K562 (cell line): ENCODE data around the gene PLAA. TPM values are rescaled to one million over a fixed set of nuclear protein-coding genes. Genes with fewer than 3 reads are reported as not detected.

Source experiments
- KLF13 ChIP-seq: fragments of 450-650 bp; IDR thresholded peaks from 2 replicates; pipeline ENCODE4 v1.6.1; 2016; ENCODE audit warnings: missing genetic modification characterization, low read depth, mild to moderate bottlenecking, missing compliant biosample characterization, moderate library complexity, borderline replicate concordance
- KLF6 ChIP-seq: fragments of 250-450 bp; sonication (Bioruptor Pico); IDR thresholded peaks from 2 replicates; pipeline ENCODE4 v1.4.0; 2020; ENCODE audit warnings: mild to moderate bottlenecking, moderate library complexity, borderline replicate concordance
- PBX2 ChIP-seq, 2 experiments: IDR thresholded peaks in 1 of 2; conservative IDR thresholded peaks in 1 of 2; 2 replicates each; pipeline ENCODE4 v1.6.1; 2016; ENCODE audit warnings: low read depth in 2 of 2, mild to moderate bottlenecking in 1 of 2, missing compliant biosample characterization in 1 of 2, missing genetic modification characterization in 1 of 2, moderate library complexity in 1 of 2
- PURB ChIP-seq: sonication (generic); formaldehyde crosslinking; IDR thresholded peaks from 2 replicates; pipeline ENCODE4 v1.9.0; 2021; ENCODE audit warnings: low read depth, mild to moderate bottlenecking, missing genetic modification reagents
- REST ChIP-seq, 2 experiments: fragments of 450-650 bp; formaldehyde crosslinking in 1 of 2; IDR thresholded peaks; 2 replicates each; pipeline versions ENCODE4 v1.4.0 to v1.6.1; 2014 to 2020; ENCODE audit warnings: mild to moderate bottlenecking in 2 of 2, borderline replicate concordance in 1 of 2, low read depth in 1 of 2
- SMARCC2 ChIP-seq: fragments of 450-650 bp; IDR thresholded peaks from 2 replicates; pipeline ENCODE4 v1.6.1; 2017; ENCODE audit warnings: antibody characterized with exemption, moderate library complexity, mild to moderate bottlenecking, low read depth
- SPI1 ChIP-seq: IDR thresholded peaks from 2 replicates; pipeline ENCODE4 v1.6.1; 2011; ENCODE audit warnings: low read depth, low read length, control low read depth, borderline replicate concordance
- USF1 ChIP-seq: sonication (generic); formaldehyde crosslinking; IDR thresholded peaks from 2 replicates; pipeline ENCODE4 v1.9.0; 2022; ENCODE audit warnings: mild to moderate bottlenecking, missing genetic modification reagents
- USF2 ChIP-seq: sonication (generic); formaldehyde crosslinking; IDR thresholded peaks from 2 replicates; pipeline ENCODE4 v1.5.0; 2020; ENCODE audit warnings: missing genetic modification reagents
- ZBTB17 ChIP-seq: fragments of 450-650 bp; formaldehyde crosslinking; IDR thresholded peaks from 2 replicates; pipeline ENCODE4 v1.4.0; 2020; ENCODE audit warnings: mild to moderate bottlenecking
- polyA plus RNA-seq, 8 experiments: library from polyadenylated mRNA; depleted of rRNA in 4 of 8; stranded (reverse) in 5 of 8; unstranded in 3 of 8; fragments of >200 nt; fragmentation: Nextera tagmentation in 2 of 8; fragmentation: Illumina TruSeq in 1 of 8; extraction: Ambion mirVana in 2 of 8; extraction: Trizol in 1 of 8; gene quantifications; 2 replicates each; pipeline versions ENCODE4 v1.2.1 to v1.2.3, GENCODE V29; 2011 to 2014; ENCODE audit warnings: inconsistent platforms in 1 of 8, missing spikeins in 1 of 8
- total RNA-seq, 7 experiments: library from RNA; depleted of rRNA in 6 of 7; stranded (reverse); fragments of >200 nt in 6 of 7; fragmentation: Illumina TruSeq in 2 of 7; extraction: Trizol in 2 of 7; gene quantifications; 2 replicates each; pipeline versions ENCODE4 v1.2.1 to v1.2.3, GENCODE V29; 2011 to 2021; ENCODE audit warnings: low replicate concordance in 1 of 7

Gene PLAA
- total and polyA plus RNA-seq, 9 of the 15 experiments (the other 6 are each of a cell fraction or from before 2014, with no cell fraction given), result 3.5 to 20.7 (median 16.6) TPM

- TF ChIP-seq SPI1, result no peak
- no peak for TF ChIP-seq PURB (CRISPR knock-in tag)
- TF ChIP-seq USF2 (CRISPR knock-in tag), result no peak
- TF ChIP-seq SMARCC2, result no peak
- no peak for TF ChIP-seq KLF13 (tag)
- TF ChIP-seq REST (IDR thresholded peaks at IDR 0.05; ENCODE audit: borderline replicate concordance), result no peak
- TF ChIP-seq REST (CRISPR knock-in tag; IDR thresholded peaks at IDR 0.05; ENCODE audit: low read depth), result no peak
- TF ChIP-seq PBX2 (CRISPR knock-in tag; IDR thresholded peaks at IDR 0.05; ENCODE audit: low read depth), result no peak
- TF ChIP-seq PBX2 (tag; conservative IDR thresholded peaks at IDR 0.05; ENCODE audit: low read depth), result peak; percentile 71
- no peak for TF ChIP-seq KLF6 (CRISPR knock-in tag)
- no peak for TF ChIP-seq USF1
- TF ChIP-seq ZBTB17 (CRISPR knock-in tag), result no peak
These were observed 8.3 kb upstream of the PLAA start (continued) for GRCh38 chr9:26955222-26955903.
